ENCODE data around the gene ANO6. TPM values are rescaled to one million over a fixed set of nuclear protein-coding genes. Genes with fewer than 3 reads are reported as not detected.

The ANO6 gene
- total RNA-seq, 1 experiment from 2014 or later: 34.2 TPM

GRCh38 chr12:45243963-45244362, 28.1 kb downstream of the ANO6 start:
- Mint-ChIP-seq H3K4me1 (ENCODE audit: low read depth, unreplicated experiment) (peaks cover 15% of the 10 kb centered on the region), H3K27me3 (ENCODE audit: unreplicated experiment) (no peaks in the 10 kb centered on the region), H3K27ac (ENCODE audit: unreplicated experiment) (no peak overlapping the region), H3K9me3 (ENCODE audit: low read depth, unreplicated experiment) (no peaks in the 10 kb centered on the region), H3K4me3 (ENCODE audit: low read depth, unreplicated experiment) (no peak overlapping the region), H3K36me3 (ENCODE audit: insufficient read depth, unreplicated experiment) (no peaks in the 10 kb centered on the region)
- BruUV-seq (replicated peaks): no TSS peak
- CTCF ChIA-PET: no interaction called here
- TF ChIP-seq, protein P1, sequence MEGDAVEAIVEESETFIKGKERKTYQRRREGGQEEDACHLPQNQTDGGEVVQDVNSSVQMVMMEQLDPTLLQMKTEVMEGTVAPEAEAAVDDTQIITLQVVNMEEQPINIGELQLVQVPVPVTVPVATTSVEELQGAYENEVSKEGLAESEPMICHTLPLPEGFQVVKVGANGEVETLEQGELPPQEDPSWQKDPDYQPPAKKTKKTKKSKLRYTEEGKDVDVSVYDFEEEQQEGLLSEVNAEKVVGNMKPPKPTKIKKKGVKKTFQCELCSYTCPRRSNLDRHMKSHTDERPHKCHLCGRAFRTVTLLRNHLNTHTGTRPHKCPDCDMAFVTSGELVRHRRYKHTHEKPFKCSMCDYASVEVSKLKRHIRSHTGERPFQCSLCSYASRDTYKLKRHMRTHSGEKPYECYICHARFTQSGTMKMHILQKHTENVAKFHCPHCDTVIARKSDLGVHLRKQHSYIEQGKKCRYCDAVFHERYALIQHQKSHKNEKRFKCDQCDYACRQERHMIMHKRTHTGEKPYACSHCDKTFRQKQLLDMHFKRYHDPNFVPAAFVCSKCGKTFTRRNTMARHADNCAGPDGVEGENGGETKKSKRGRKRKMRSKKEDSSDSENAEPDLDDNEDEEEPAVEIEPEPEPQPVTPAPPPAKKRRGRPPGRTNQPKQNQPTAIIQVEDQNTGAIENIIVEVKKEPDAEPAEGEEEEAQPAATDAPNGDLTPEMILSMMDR (IDR thresholded peaks at IDR 0.05; ENCODE audit: unreplicated experiment): no peak
- no peak for DNase-seq
- intact Hi-C loops (cut with micrococcal nuclease; ENCODE audit: unreplicated experiment): no loop called here

- Mint-ChIP-seq H3K36me3 (ENCODE audit: insufficient read depth, unreplicated experiment) (no peaks in the 10 kb centered on the region), H3K27me3 (ENCODE audit: unreplicated experiment) (no peaks in the 10 kb centered on the region), H3K9me3 (ENCODE audit: low read depth, unreplicated experiment) (no peaks in the 10 kb centered on the region), H3K27ac (ENCODE audit: unreplicated experiment) (no peak overlapping the region), H3K4me1 (ENCODE audit: low read depth, unreplicated experiment) (peaks cover 9% of the 10 kb centered on the region), H3K4me3 (ENCODE audit: low read depth, unreplicated experiment) (no peak overlapping the region)
- BruUV-seq (replicated peaks): no TSS peak
- DNase-seq: no peak
- TF ChIP-seq, protein P1 (IDR thresholded peaks at IDR 0.05; ENCODE audit: unreplicated experiment): no peak
- CTCF ChIA-PET: no interaction called here
- intact Hi-C loops (cut with micrococcal nuclease; ENCODE audit: unreplicated experiment): no loop called here
Observed at GRCh38 chr12:45244561-45245343, 28.9 kb downstream of the ANO6 start.

DNA sequence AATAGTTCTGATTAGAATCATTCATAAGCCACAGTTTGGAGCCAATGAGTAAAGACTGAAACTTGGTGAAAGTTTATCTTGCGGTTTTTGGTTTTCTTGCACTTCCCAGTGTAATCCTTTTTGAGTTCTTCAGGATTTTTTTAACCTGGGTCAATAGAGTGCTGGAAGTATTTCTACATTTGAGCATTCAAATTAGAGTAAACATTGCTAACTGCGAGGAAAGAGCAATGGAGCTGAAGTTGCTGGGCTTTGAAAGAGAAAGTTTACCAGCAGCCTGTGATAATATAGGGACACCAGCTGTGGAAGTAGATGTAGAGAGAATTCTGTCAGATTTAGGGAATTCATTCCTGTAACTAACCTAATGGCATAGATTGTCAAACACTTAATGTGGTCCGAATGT, 30.3 kb downstream of the ANO6 start:
- CTCF ChIA-PET: no interaction called here
- Mint-ChIP-seq H3K36me3 (ENCODE audit: insufficient read depth, unreplicated experiment) (no peaks in the 10 kb centered on the region), H3K4me1 (ENCODE audit: low read depth, unreplicated experiment) (no peaks in the 10 kb centered on the region), H3K4me3 (ENCODE audit: low read depth, unreplicated experiment) (no peak overlapping the region), H3K27ac (ENCODE audit: unreplicated experiment) (no peak overlapping the region), H3K9me3 (ENCODE audit: low read depth, unreplicated experiment) (no peaks in the 10 kb centered on the region), H3K27me3 (ENCODE audit: unreplicated experiment) (no peaks in the 10 kb centered on the region)
- TF ChIP-seq, protein P1 (IDR thresholded peaks at IDR 0.05; ENCODE audit: unreplicated experiment): no peak
- intact Hi-C loops (cut with micrococcal nuclease; ENCODE audit: unreplicated experiment): no loop called here
- no TSS peak for BruUV-seq (replicated peaks)
- no peak for DNase-seq

GRCh38 chr12:45247589-45247988, 31.7 kb downstream of the ANO6 start:
- no peak for DNase-seq
- H3K36me3 Mint-ChIP-seq (ENCODE audit: insufficient read depth, unreplicated experiment): no peaks in the 10 kb centered on the region
- no peak overlapping the region for H3K4me3 Mint-ChIP-seq (ENCODE audit: low read depth, unreplicated experiment)
- CTCF ChIA-PET: no interaction called here
- TF ChIP-seq, protein P1 (IDR thresholded peaks at IDR 0.05; ENCODE audit: unreplicated experiment): no peak
- BruUV-seq (replicated peaks): no TSS peak
- H3K27me3 Mint-ChIP-seq (ENCODE audit: unreplicated experiment): no peaks in the 10 kb centered on the region
- no peaks in the 10 kb centered on the region for H3K4me1 Mint-ChIP-seq (ENCODE audit: low read depth, unreplicated experiment)
- H3K27ac Mint-ChIP-seq (ENCODE audit: unreplicated experiment): no peak overlapping the region
- intact Hi-C loops (cut with micrococcal nuclease; ENCODE audit: unreplicated experiment): no loop called here
- H3K9me3 Mint-ChIP-seq (ENCODE audit: low read depth, unreplicated experiment): no peaks in the 10 kb centered on the region
